EH (cell line): ENCODE measurements around the gene TRIP6.

ENCODE experiments used
- DNase-seq: peaks from one replicate; pipeline ENCODE4 v3.0.0-alpha.2; 2015; ENCODE audit warnings: low read depth

The TRIP6 gene

DNA sequence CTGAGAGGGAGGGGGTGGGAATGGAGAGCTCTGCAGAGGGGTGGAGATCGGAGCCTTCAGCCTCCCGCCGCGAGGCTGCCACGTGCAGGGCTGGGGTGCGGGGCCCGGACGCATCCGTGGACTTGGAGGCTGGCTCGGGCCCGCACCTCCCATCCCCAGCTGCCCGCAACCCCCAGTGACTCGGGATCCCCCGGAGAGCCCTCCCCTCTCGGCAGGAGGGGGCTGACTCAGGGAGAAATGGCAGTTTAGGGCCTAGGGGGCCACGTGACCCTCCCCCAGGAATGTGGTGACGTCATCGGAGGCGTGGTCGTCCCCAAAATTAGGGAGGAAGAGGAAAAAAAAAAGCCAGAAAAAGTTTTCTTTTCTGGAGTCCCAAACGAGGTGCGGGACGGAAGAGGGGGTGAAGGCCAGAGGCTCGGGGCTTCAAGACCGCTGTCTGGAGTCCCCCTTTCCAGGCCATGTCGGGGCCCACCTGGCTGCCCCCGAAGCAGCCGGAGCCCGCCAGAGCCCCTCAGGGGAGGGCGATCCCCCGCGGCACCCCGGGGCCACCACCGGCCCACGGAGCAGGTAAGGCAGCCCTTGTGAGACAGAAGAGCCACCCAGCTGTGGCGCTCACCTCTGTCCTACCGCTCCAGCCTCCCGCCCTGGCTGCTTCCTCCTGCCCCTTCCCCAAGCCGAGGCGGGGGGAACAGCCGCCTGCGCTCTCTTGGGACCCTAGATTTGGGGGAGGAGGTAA lies at the start of gene TRIP6:
TRIP6 (plus strand) TSS at position 348 of the 736 bp plus-strand sequence; CDS start at position 459, 111 bp downstream.
- peak; percentile 96 for DNase-seq

DNA sequence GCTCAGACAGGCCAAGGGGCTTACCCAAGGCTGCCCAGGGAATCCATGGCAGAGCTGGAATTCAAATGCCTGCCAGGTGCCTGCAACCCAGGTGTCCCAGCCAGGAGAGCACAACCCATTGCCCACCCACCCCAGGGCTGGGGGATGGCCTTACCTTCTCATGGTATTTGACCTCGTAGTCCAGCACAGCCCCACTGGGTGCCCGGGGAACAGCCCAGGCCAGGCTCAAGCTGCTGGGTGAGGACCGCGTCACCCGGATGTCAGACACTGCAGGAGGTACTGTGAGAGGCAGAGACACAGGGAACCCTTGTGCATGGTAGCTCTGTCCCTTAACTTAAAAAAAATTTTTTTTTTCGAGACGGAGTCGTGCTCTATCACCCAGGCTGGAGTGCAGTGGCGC lies 48.8 kb upstream of the TRIP6 start:
- no peak for DNase-seq

DNA sequence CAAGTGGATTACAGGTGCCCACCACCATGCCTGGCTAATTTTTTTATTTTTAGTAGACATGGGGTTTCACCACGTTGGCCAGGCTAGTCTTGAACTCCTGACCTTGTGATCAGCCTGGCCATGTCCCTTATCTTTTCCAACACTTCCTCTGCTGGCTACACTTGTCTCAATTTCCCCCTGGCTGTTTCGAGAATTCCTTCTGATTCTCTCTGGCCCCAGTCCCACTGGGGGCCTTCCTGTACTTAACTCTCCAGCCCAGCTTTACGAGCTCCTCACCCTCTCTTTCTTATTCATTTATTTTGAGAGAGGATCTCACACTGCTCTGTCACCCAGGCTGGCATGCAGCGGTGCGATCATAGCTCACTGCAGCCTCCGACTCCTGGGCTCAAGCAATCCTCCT lies 48.4 kb upstream of the TRIP6 start:
- DNase-seq, result no peak

GRCh38 chr7:100819586-100819985 lies 47.6 kb upstream of the TRIP6 start:
- no peak for DNase-seq

DNA sequence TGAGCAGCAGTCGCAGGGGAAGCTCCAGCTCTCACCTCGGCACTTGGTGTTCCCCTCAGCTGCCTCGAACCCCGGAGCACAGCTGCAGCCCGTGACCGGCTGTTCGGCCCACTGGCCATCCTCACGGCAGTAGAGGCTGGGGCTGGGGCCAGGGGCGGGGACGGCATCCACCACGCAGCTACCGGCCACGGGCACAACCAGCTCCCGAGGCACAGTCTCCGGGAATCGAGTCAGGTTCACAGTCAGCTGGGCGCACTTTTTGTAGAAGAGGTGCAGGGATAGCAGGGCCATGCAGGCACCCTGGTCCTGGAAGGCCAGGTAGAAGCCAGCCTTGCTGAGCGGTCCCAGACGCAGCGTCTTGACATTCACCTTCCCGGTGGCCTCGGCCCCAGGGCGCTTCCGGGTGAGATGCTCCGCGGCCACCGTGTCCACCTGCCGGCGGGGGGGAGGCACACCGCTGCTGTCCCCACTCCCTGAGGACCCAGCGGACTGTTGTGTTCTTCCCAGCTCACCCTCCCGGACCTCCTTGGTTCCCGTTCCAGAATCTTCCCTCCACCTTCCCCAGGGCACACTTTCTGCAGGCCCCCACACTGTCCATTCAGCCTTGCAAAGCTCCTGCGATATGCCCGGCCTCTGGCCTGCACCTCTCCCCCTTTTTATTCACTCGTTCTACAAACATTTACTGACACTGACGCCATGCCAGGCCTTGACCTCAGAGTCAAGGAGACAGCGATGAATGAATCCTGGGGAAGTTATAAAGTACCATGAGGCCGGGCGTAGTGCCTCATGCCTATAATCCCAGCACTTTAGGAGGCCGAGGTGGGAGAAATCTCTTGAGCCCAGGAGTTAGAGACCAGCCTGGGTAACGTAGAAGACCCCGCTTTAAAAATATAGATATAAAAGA lies 44.7 kb upstream of the TRIP6 start:
- no peak for DNase-seq

- DNase-seq, result no peak
Observed at GRCh38 chr7:100823140-100823525, 44.1 kb upstream of the TRIP6 start.

DNA sequence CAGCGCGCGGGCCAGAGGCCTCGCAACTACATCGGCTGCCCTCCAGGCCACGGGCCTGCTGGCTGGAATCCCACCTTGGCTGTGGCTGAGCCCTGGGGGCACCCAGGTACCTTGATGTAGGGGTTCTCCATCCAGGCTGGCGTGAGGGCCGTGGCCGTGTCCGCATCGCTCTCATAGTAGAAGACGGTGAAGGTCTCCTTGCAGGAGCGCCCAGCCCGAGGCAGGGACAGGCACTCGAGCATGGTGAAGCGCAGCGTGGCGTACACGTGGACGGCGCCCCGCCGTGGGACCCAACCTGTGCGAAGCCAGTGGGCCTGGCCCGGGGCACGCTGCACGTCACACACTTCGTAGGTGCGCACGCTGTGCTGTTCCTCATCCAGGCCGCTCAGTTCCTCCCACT lies 43.7 kb upstream of the TRIP6 start:
- DNase-seq, result no peak

DNA sequence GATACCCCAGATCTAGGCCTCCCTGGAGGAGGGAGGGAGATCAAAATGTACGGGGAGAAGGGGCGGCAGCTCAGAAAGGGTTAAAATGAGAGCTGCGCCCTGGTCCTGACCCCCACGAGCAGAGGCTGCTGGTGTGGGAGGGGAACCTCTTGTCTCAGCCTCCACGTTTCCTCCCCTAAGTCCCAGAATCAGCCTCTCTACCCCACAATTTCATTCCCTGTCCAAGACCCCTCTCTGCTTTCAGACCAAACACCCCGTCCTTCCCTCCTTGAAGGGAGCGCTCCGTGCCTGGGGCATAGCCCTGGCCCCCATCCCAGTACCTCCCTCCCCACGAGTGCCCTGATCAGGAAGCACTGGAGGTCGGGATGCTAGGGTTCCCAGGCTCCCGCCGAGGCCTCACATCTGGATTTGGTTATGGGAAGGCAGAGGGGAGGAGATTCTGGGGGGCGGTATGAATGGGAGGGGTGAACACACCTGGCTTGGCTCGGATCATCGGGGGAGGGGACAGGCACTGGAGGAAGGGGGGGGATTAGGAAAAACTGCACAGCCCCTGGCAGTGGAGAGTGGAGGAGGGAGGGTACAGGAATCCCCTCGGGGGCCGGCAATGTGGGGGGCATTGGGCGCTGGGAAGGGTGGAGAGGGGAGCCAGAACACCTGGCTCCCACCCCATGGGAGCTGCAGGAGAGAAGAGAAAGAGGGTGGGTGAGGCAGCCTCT lies 42.5 kb upstream of the TRIP6 start:
- DNase-seq, result no peak

DNA sequence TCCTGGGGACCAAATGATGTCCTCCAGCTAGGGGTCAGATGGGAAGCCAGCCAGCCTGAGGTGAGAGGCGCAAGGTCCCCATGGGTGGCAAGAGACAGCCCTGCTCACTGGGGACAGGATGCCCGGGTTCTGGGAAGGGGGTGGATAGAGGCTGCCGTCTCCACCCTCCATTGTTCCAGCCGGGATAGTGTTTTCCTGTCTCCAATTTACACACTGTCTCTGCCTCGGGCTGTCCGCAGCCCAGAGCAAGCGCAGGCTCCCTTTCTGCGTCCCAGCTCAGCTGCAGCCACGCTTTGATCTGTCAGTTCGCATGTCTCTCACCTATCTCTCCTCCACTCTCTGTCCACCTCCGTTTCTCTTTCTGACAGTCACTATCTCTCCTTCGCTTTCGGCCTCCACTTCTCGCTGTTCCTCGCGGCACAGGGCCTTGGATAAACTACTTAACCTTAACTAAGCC lies 41.9 kb upstream of the TRIP6 start:
- DNase-seq, result peak; percentile 41

- peak; percentile 77 for DNase-seq
Observed at GRCh38 chr7:100825751-100826513, 41.3 kb upstream of the TRIP6 start.

- peak; percentile 12 for DNase-seq
Observed at GRCh38 chr7:100826514-100827329, 40.5 kb upstream of the TRIP6 start.

GRCh38 chr7:100827330-100828226 lies 39.6 kb upstream of the TRIP6 start, which contains the start of gene EPHB4:
Gene EPHB4 (minus strand): TSS chr7:100827523. CDS start chr7:100827030, 493 bp downstream.
- peak; percentile 88 for DNase-seq

DNA sequence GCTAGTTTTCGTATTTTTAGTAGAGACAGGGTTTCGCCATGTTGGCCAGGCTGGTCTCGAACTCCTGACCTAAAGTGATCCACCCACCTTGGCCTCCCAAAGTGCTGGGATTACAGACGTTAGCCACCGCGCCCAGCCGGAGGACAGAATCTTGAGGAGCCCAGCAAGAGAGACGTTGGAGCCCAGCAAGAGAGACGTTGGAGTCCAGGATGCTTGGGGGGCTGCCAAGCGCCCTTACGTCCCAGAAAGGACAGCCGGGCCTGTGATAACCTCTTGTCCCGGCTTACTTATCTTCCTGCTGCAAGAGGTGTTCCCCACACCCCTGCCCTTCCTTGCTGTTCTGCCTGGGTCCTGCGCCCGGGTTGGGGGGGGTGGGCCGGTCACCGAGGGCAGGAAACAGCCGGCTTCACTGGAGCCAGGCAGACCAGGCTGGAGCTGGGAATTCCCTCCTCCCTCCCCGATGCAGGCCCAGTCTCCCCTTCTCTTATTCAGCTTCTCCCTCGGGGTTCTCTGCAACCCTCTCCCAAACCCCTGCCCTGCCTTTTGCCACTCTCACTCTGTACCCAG lies 38.0 kb upstream of the TRIP6 start:
- DNase-seq, result no peak

GRCh38 chr7:100830396-100830795 lies 36.8 kb upstream of the TRIP6 start:
- no peak for DNase-seq

DNA sequence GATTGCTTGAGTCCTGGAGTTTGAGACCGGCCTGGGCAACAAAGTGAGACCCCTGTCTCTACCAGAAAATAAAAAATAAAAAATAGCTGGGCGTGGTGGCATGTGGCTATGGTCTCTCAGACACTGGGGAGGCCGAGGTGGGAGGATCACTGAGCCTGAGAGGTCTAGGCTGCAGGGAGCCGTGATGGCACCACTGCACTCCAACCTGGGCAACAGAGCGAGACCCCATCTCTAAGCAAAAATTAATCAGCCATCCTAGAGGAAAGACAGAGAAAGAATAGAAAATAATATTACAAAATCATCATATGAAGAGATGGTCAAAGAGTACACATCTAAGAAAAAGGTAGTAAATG lies 34.9 kb upstream of the TRIP6 start:
- DNase-seq, result no peak

DNA sequence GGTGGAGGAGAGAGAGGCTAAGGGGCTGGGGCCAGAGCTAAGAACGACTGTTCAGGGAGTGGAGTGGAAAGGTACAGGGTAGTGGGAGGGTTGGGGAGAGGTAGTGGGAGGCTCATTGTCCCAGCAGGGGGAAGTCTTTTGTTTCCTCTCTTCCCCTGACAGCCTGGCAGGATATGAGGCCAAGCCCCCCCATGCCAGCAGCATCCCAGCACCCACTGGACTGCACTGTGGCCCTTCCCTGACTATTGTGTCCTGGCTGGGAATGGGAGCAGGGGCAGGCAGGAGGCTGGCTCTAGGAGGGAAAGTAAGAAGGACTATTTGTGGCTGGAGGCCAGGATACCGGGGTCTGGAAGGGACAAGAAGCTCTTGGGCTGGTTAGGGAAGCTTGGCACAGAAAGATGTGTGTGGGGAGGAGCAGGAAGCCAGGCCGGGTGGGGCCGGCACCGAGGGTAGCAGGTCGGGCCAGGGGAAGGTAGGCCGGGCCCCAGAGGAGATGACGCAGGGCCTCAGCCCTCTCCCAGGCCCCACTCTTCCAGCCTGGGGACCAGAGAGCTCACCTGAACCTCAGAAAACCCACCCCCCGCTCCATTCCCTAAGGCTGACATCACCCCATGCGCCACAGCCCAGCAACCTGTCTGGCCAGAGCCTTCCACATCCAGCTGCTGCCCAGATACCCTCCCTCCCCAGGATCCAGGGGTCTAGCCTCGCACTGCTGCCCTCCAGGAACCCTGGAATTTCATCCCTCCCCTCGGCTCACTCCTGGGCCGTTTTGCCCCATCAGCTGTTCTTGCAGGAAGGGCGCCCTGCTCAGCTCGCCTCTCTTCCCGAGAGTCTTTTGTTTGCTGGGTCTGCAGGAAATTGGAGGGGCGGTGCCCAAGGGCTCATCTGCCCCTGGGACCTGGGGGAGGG lies 31.0 kb upstream of the TRIP6 start:
- DNase-seq, result no peak

DNA sequence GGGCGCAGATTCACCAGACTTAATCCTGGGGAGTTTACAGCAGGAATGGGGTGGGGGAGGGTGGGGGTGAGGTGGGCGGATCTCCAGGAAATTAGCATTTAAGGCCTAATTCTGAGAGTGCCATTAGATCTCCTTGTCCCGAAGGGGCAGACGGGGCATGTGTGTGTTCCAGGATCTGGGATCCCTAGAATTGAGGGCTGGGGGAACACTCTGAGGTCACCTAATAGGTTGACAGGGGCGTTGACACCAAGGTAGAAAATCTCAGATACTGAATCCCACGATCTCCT lies 30.4 kb upstream of the TRIP6 start:
- no peak for DNase-seq

DNA sequence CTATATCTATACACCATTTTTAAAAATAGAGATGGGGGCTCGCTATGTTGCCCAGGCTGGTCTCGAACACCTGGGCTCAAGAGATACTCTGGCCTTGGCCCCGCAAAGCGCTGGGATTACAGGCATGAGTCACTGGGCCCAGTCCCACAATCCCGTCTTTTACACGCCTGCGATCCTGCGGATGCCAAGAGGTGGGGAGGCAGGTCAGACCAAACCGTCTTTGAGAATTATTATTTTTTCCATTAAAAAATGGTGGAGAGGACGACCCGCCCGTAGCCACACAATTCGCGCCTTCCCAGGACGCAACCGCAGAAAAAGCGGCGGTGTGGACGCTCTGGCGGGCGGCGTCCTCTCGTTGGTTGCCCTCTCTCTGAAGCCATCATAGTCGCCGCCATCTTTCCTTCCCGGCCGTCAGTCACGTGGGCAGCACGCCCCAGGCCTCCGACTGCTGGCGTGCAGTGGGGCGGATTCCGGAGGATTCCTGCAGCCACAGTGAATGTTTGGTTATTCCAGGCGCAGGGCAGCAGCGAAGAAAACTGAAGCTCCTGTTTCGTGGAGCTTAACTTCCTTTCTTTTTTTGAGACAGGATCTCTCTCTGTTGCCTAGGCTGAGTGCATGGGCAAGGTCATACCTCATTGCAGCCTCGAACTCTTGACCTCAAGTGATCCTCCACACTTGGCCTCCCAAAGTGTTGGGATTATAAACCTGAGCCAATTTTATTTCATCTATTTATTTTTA lies 29.9 kb upstream of the TRIP6 start:
- peak; percentile 94 for DNase-seq
